Ovary (tissue), 9 donors: ENCODE data around the gene HILPDA. TPM values are rescaled to one million over a fixed set of nuclear protein-coding genes. Genes with fewer than 3 reads are reported as not detected.

Source experiments
- polyA plus RNA-seq, 2 donors: library from polyadenylated mRNA; stranded (reverse); fragments of 200-250 nt in 1 of 2; fragments of 350-450 nt in 1 of 2; fragmentation: Illumina TruSeq in 1 of 2; extraction: RNeasy Lipid Tissue Mini Kit (QIAGEN cat#74804) in 1 of 2; gene quantifications; one replicate each; pipeline ENCODE4 v1.2.3, GENCODE V29; 2013 to 2014
- small RNA-seq: library from RNA; depleted of rRNA; stranded (forward); fragments of <200 nt; gene quantifications from one replicate; pipeline ENCODE3, GENCODE V24; 2016
- total RNA-seq, 7 donors: library from RNA; depleted of rRNA in 2 of 7; stranded (reverse); fragments of >200 nt in 2 of 7; fragmentation: NEBNext Ultra II Directional in 3 of 7; extraction: Animal tissue kit (Norgen Biotek cat#: 25700) in 3 of 7; gene quantifications; one replicate each; pipeline versions ENCODE4 v1.1.0 to v1.2.4, GENCODE V29; 2016 to 2023
- donor health status: DM: no; HTN: no; CAD: no; lungs with moderate emphysema.
- donor health status: DM: no; HTN: no; CAD: no.
- donor health status: Bipolar disorder and iron deficiency.
- donor health status: DM: yes; HTN: yes; CAD: no.
- donor health status: DM: no; HTN: no; CAD: no.
- donor health status: DM: yes; HTN: yes; CAD: no.

The HILPDA gene
- total and polyA plus RNA-seq, 9 donors = 10.2 to 69.7 (median 32.9) TPM

Small RNA genes lying within 50 kb of the gene (small RNA-seq; reads per million reads assigned to genes)
- gene AC010655.1 (not detected), gene AC010655.2 (not detected), gene RF00017 (not detected), gene RNU7-54P (not detected)

Other genes with a start within 250 kb of the HILPDA start
- under 1 TPM in 3 of 7 donors, not detected in 4; 0.12 to 0.23 (median 0.15) TPM for gene LEP, start 214.6 kb upstream of the HILPDA start, total RNA-seq
- gene LEP, start 214.6 kb upstream of the HILPDA start, polyA plus RNA-seq = under 1 TPM; 0.01 to 0.87 TPM
- 10 to 100 TPM; 18.5 to 50.8 (median 35.1) TPM for gene RBM28, start 112.0 kb upstream of the HILPDA start, total RNA-seq
- 10 to 100 TPM; 13.6 to 28.7 TPM for gene RBM28, start 112.0 kb upstream of the HILPDA start, polyA plus RNA-seq
- gene PRRT4, start 94.2 kb upstream of the HILPDA start, total RNA-seq = 1 to 10 TPM in 3 of 7 donors, under 1 TPM in 4; 0.11 to 1.1 (median 0.74) TPM
- gene PRRT4, start 94.2 kb upstream of the HILPDA start, polyA plus RNA-seq = 1 to 10 TPM in 1 of 2 donors, under 1 TPM in 1; 0.17 to 1.2 TPM
- gene IMPDH1, start 45.9 kb upstream of the HILPDA start, total RNA-seq = 10 to 100 TPM; 10.3 to 66.9 (median 41.4) TPM
- 10 to 100 TPM; 16.5 to 23.3 TPM for gene IMPDH1, start 45.9 kb upstream of the HILPDA start, polyA plus RNA-seq
- gene METTL2B, start 20.9 kb downstream of the HILPDA start, total RNA-seq = 10 to 100 TPM; 11.3 to 31.3 (median 20.3) TPM
- gene METTL2B, start 20.9 kb downstream of the HILPDA start, polyA plus RNA-seq = 10 to 100 TPM in 1 of 2 donors, 1 to 10 TPM in 1; 9.5 to 23.4 TPM
- 1 to 10 TPM in 6 of 7 donors, under 1 TPM in 1; 0.36 to 4.0 (median 1.6) TPM for gene GARIN1A, start 216.4 kb downstream of the HILPDA start, total RNA-seq
- gene GARIN1A, start 216.4 kb downstream of the HILPDA start, polyA plus RNA-seq = 1 to 10 TPM in 1 of 2 donors, under 1 TPM in 1; 0.59 to 1.3 TPM